Liver (tissue), 9 donors: Measurements from ENCODE around the gene ZBTB45. TPM values are rescaled to one million over a fixed set of nuclear protein-coding genes. Genes with fewer than 3 reads are reported as not detected.

Source experiments
- DNase-seq: peaks from one replicate; pipeline ENCODE4 v3.0.0-alpha.2; 2017; ENCODE audit warnings: low spot score
- H3K27ac ChIP-seq, 2 donors: one replicate each; pipeline ENCODE4 v1.7.0; 2013; ENCODE audit warnings: inconsistent platforms in 2 of 2, low read length in 2 of 2, control low read depth in 1 of 2, low read depth in 1 of 2, mild to moderate bottlenecking in 1 of 2
- H3K27me3 ChIP-seq, 4 donors: one replicate each; pipeline versions ENCODE4 v1.6.1 to v1.7.0; 2013; ENCODE audit warnings: low read length in 3 of 4, inconsistent platforms in 1 of 4, mild to moderate bottlenecking in 1 of 4, moderate library complexity in 1 of 4; ENCODE audit not compliant: control insufficient read depth in 4 of 4, insufficient read depth in 4 of 4
- H3K36me3 ChIP-seq, 4 donors: one replicate each; pipeline versions ENCODE4 v1.6.1 to v1.7.0; 2013; ENCODE audit warnings: low read length in 3 of 4, mild to moderate bottlenecking in 3 of 4, low read depth in 1 of 4, moderate library complexity in 1 of 4; ENCODE audit not compliant: control insufficient read depth in 4 of 4, insufficient read depth in 3 of 4
- H3K4me1 ChIP-seq, 4 donors: one replicate each; pipeline versions ENCODE4 v1.6.1 to v1.7.0; 2013; ENCODE audit warnings: low read length in 3 of 4, mild to moderate bottlenecking in 3 of 4, moderate library complexity in 1 of 4; ENCODE audit not compliant: control insufficient read depth in 4 of 4, insufficient read depth in 4 of 4
- H3K4me3 ChIP-seq, 3 donors: one replicate each; pipeline versions ENCODE4 v1.6.1 to v1.7.0; 2013; ENCODE audit warnings: low read length in 3 of 3, control low read depth in 1 of 3, low read depth in 1 of 3, mild to moderate bottlenecking in 1 of 3
- H3K9ac ChIP-seq, 2 donors: one replicate each; pipeline ENCODE4 v1.7.0; 2013; ENCODE audit warnings: low read length in 2 of 2, mild to moderate bottlenecking in 2 of 2, moderate library complexity in 2 of 2, control low read depth in 1 of 2, low read depth in 1 of 2
- H3K9me3 ChIP-seq, 4 donors: one replicate each; pipeline versions ENCODE4 v1.6.1 to v1.7.0; 2013; ENCODE audit warnings: low read length in 3 of 4; ENCODE audit not compliant: control insufficient read depth in 4 of 4
- CTCF ChIP-seq: fragments of 150-350 bp; IDR thresholded peaks from 2 replicates; pipeline ENCODE4 v1.5.1; 2017; ENCODE audit warnings: improper control_type of control experiment, low read depth, low read length; ENCODE audit not compliant: missing input control
- EGR1 ChIP-seq, 2 donors: IDR thresholded peaks; 2 replicates each; pipeline ENCODE4 v1.6.1; 2016 to 2018; ENCODE audit warnings: antibody characterized with exemption in 2 of 2, low read depth in 2 of 2
- FOXA1 ChIP-seq: IDR thresholded peaks from 2 replicates; pipeline ENCODE4 v1.6.1; 2016; ENCODE audit warnings: antibody characterized with exemption
- FOXA2 ChIP-seq: IDR thresholded peaks from 2 replicates; pipeline ENCODE4 v1.6.1; 2016; ENCODE audit warnings: antibody characterized with exemption
- GABPA ChIP-seq, 2 donors: IDR thresholded peaks in 1 of 2; conservative IDR thresholded peaks in 1 of 2; 2 replicates each; pipeline ENCODE4 v1.6.1; 2016; ENCODE audit warnings: antibody characterized with exemption in 2 of 2, mild to moderate bottlenecking in 1 of 2, moderate library complexity in 1 of 2
- HNF4A ChIP-seq, 2 donors: conservative IDR thresholded peaks; 2 replicates each; pipeline ENCODE4 v1.6.1; 2016; ENCODE audit warnings: antibody characterized with exemption in 2 of 2, mild to moderate bottlenecking in 2 of 2
- HNF4G ChIP-seq: IDR thresholded peaks from 2 replicates; pipeline ENCODE4 v1.6.1; 2016; ENCODE audit warnings: antibody characterized with exemption
- NR2F2 ChIP-seq: IDR thresholded peaks from 2 replicates; pipeline ENCODE4 v1.6.1; 2016; ENCODE audit warnings: antibody characterized with exemption
- RAD21 ChIP-seq, 2 donors: IDR thresholded peaks; 2 replicates each; pipeline ENCODE4 v1.6.1; 2016; ENCODE audit warnings: antibody characterized with exemption in 2 of 2, mild to moderate bottlenecking in 2 of 2
- RXRA ChIP-seq, 2 donors: IDR thresholded peaks; 2 replicates each; pipeline ENCODE4 v1.6.1; 2017 to 2018; ENCODE audit warnings: antibody characterized with exemption in 2 of 2, mild to moderate bottlenecking in 1 of 2
- SP1 ChIP-seq: IDR thresholded peaks from 2 replicates; pipeline ENCODE4 v1.6.1; 2018; ENCODE audit warnings: antibody characterized with exemption, mild to moderate bottlenecking
- TAF1 ChIP-seq: conservative IDR thresholded peaks from 2 replicates; pipeline ENCODE4 v1.6.1; 2016; ENCODE audit warnings: antibody characterized with exemption, mild to moderate bottlenecking
- WGBS: extraction: QIAGEN DNeasy Blood & Tissue Kit; methylation state at CpG from one replicate; pipeline ENCODE4 v1.1.7; 2013; 5-methylcytosine and 5-hydroxymethylcytosine counted together
- polyA plus RNA-seq, 2 donors: library from polyadenylated mRNA; stranded (reverse) in 1 of 2; unstranded in 1 of 2; fragments of 200-250 nt in 1 of 2; fragments of >200 nt in 1 of 2; fragmentation: Nextera tagmentation in 1 of 2; extraction: Ambion mirVana in 1 of 2; gene quantifications; one replicate each; pipeline versions ENCODE4 v1.2.1 to v1.2.3, GENCODE V29; 2013 to 2015
- total RNA-seq, 2 donors: library from RNA; depleted of rRNA; stranded (reverse); fragments of >200 nt; gene quantifications; one replicate each; pipeline ENCODE4 v1.2.3, GENCODE V29; 2014
- TF ChIP-seq, protein P1 (sequence below): IDR thresholded peaks from 2 replicates; pipeline ENCODE4 v1.6.1; 2016; ENCODE audit warnings: antibody characterized with exemption, mild to moderate bottlenecking
- TF ChIP-seq, protein P2 (sequence below): IDR thresholded peaks from 2 replicates; pipeline ENCODE4 v1.6.1; 2016; ENCODE audit warnings: antibody characterized with exemption
- donor health status: healthy.
- donor health status: healthy.
- donor health status: healthy.
- donor health status: healthy.
- donor health status: healthy.

Gene ZBTB45
- total and polyA plus RNA-seq, 4 donors, result 2.1 to 4.0 (median 2.7) TPM

DNA sequence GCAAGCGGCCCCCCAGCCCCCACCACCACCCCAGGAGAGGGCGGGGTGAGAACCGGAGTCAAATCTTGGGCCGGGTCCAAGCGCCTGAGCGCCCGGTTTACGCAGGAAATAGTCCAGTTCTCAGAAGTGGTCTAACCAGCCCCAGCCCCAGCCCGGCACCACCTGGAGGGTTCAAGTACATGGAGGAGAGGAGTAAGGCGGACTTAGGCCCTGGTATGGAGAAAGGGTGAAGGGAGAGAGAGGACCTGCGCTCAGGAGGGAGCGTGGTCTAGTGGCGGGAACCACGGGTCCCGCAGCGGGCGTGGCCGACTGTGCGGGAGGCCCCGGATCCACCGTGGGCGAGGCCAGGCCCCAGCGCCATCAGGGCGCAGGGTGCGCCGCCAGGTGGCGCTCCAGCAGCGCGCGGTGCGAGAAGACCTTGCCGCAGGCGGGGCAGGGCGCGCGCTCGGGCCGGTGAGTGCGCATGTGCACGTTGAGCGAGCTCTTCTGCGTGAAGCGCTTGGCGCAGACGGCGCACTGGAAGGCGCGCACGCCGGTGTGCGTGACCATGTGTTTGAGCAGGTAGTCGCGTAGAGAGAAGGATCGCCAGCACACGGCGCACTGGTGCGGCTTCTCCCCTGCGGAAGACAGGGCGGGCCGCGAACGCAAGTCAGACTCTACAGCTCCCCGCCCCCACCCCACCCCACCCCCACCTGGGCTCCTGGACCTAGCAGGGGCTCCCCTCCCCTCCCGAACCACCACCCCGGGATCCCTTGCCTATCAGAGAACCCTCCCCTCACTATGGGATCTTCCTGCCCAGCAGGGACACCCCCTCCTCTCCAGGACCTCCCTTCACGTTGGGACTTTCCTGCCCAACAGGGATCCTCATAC is 5.7 kb downstream of the ZBTB45 start:
- Histone ChIP-seq H3K27me3 (no peaks in the 10 kb centered on the region), H3K4me3 (peak overlapping the region; percentile 45 to 65 (median 59)), H3K27ac (peak overlapping the region; percentile 75 to 86), H3K9ac (peak overlapping the region in 1 of 2 donors; percentile 50), H3K9me3 (no peaks in the 10 kb centered on the region), H3K36me3 (peaks cover 0 to 9% (median 3%) of the 10 kb centered on the region in 4 donors), H3K4me1 (peaks cover 16 to 78% (median 52%) of the 10 kb centered on the region in 4 donors)
- 6% methylated on average over 66 of the region's 66 CpGs for WGBS
- TF ChIP-seq SP1, result peak; percentile 33
- TF ChIP-seq HNF4A (conservative IDR thresholded peaks at IDR 0.05), result peak in 1 of 2 donors; percentile 5
- peak in 1 of 2 donors; percentile 14 for TF ChIP-seq RXRA (IDR thresholded peaks at IDR 0.05)
- TF ChIP-seq, protein P1, sequence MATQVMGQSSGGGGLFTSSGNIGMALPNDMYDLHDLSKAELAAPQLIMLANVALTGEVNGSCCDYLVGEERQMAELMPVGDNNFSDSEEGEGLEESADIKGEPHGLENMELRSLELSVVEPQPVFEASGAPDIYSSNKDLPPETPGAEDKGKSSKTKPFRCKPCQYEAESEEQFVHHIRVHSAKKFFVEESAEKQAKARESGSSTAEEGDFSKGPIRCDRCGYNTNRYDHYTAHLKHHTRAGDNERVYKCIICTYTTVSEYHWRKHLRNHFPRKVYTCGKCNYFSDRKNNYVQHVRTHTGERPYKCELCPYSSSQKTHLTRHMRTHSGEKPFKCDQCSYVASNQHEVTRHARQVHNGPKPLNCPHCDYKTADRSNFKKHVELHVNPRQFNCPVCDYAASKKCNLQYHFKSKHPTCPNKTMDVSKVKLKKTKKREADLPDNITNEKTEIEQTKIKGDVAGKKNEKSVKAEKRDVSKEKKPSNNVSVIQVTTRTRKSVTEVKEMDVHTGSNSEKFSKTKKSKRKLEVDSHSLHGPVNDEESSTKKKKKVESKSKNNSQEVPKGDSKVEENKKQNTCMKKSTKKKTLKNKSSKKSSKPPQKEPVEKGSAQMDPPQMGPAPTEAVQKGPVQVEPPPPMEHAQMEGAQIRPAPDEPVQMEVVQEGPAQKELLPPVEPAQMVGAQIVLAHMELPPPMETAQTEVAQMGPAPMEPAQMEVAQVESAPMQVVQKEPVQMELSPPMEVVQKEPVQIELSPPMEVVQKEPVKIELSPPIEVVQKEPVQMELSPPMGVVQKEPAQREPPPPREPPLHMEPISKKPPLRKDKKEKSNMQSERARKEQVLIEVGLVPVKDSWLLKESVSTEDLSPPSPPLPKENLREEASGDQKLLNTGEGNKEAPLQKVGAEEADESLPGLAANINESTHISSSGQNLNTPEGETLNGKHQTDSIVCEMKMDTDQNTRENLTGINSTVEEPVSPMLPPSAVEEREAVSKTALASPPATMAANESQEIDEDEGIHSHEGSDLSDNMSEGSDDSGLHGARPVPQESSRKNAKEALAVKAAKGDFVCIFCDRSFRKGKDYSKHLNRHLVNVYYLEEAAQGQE, result no peak
- TF ChIP-seq, protein P2, sequence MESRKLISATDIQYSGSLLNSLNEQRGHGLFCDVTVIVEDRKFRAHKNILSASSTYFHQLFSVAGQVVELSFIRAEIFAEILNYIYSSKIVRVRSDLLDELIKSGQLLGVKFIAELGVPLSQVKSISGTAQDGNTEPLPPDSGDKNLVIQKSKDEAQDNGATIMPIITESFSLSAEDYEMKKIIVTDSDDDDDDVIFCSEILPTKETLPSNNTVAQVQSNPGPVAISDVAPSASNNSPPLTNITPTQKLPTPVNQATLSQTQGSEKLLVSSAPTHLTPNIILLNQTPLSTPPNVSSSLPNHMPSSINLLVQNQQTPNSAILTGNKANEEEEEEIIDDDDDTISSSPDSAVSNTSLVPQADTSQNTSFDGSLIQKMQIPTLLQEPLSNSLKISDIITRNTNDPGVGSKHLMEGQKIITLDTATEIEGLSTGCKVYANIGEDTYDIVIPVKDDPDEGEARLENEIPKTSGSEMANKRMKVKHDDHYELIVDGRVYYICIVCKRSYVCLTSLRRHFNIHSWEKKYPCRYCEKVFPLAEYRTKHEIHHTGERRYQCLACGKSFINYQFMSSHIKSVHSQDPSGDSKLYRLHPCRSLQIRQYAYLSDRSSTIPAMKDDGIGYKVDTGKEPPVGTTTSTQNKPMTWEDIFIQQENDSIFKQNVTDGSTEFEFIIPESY, result no peak
- TF ChIP-seq GABPA (IDR thresholded peaks at IDR 0.05 in 1 of 2, conservative IDR thresholded peaks at IDR 0.05 in 1 of 2), result no peak
- no peak for TF ChIP-seq FOXA1
- no peak for TF ChIP-seq EGR1 (IDR thresholded peaks at IDR 0.05; ENCODE audit: low read depth in 2 of 2)
- TF ChIP-seq RAD21 (IDR thresholded peaks at IDR 0.05), result peak; percentile 64 to 80
- peak; percentile 94 for TF ChIP-seq CTCF
- DNase-seq, result peak; percentile 94

DNA sequence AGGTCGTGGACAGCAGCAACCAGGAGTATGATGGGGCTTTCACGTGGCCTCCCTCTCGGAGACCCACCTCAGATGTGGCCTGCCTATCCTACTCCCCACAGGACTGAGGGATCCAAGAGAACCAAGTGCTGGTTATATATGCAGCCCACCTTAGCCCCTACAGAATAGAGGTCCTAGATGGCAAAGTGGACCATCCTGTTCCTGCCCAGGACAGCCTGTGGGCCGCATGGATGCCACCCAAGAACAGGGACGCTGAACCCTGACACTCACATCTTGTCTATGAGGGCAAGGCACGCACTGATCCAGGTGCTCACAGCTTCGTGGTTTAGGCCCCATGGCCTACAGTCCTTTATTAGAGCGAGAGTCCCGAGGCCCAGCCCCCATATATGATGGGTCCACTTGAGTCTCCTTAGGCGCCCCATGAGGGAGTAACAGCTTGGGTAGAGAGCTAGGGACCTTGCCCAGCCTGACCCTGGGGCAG is 6.4 kb downstream of the ZBTB45 start:
- peaks cover 0 to 9% (median 3%) of the 10 kb centered on the region in 4 donors for H3K36me3 ChIP-seq
- H3K4me1 ChIP-seq, result peaks cover 15 to 75% (median 50%) of the 10 kb centered on the region in 4 donors
- H3K27ac ChIP-seq, result peak overlapping the region; percentile 75 to 86
- H3K27me3 ChIP-seq, result no peaks in the 10 kb centered on the region
- no peak for DNase-seq
- no peak for TF ChIP-seq NR2F2
- no peak for TF ChIP-seq HNF4G
- TF ChIP-seq TAF1, result no peak
- TF ChIP-seq HNF4A (conservative IDR thresholded peaks at IDR 0.05), result no peak
- no peak for TF ChIP-seq FOXA2
- TF ChIP-seq, protein P1, result no peak
- TF ChIP-seq, protein P2, result no peak
- no peak for TF ChIP-seq RXRA (IDR thresholded peaks at IDR 0.05)
- no peak for TF ChIP-seq EGR1 (IDR thresholded peaks at IDR 0.05; ENCODE audit: low read depth in 2 of 2)
- no peaks in the 10 kb centered on the region for H3K9me3 ChIP-seq
- WGBS, result 75% methylated on average over 10 of the region's 10 CpGs
- H3K4me3 ChIP-seq, result no peak overlapping the region
- peak overlapping the region in 1 of 2 donors; percentile 39 for H3K9ac ChIP-seq
